Middle frontal gyrus (tissue), 1 donor: ENCODE data around the gene DHPS.
A peak's percentile ranks its signal among the peaks of the same experiment; 100 is the strongest.

Experiments used
- DNase-seq: peaks from one replicate; pipeline ENCODE4 v3.0.0-alpha.2; 2015; ENCODE audit warnings: low spot score; ENCODE audit errors: extremely low spot score

The DHPS gene

DNA sequence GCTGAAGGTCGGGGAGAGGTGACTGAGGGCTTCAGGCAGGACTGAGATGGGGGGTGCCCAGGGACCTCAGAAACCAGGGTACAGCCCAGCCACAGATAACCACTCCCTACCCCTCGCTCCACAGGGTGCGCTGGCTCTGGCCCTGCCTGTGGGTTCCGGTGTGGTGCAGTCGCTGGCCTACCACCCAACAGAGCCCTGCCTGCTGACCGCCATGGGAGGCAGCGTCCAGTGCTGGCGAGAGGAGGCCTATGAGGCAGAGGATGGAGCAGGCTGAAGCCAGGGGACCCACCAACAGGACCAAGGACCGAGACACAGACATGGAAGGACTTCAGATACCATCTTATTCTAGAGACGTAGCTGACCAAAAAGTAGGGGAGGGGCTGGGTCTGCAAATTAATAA lies 6.3 kb downstream of the DHPS start:
- no peak for DNase-seq

GRCh38 chr19:12672744-12673143 lies 8.9 kb downstream of the DHPS start:
- DNase-seq = no peak

GRCh38 chr19:12670159-12670928 lies 11.3 kb downstream of the DHPS start:
- DNase-seq = no peak

DNA sequence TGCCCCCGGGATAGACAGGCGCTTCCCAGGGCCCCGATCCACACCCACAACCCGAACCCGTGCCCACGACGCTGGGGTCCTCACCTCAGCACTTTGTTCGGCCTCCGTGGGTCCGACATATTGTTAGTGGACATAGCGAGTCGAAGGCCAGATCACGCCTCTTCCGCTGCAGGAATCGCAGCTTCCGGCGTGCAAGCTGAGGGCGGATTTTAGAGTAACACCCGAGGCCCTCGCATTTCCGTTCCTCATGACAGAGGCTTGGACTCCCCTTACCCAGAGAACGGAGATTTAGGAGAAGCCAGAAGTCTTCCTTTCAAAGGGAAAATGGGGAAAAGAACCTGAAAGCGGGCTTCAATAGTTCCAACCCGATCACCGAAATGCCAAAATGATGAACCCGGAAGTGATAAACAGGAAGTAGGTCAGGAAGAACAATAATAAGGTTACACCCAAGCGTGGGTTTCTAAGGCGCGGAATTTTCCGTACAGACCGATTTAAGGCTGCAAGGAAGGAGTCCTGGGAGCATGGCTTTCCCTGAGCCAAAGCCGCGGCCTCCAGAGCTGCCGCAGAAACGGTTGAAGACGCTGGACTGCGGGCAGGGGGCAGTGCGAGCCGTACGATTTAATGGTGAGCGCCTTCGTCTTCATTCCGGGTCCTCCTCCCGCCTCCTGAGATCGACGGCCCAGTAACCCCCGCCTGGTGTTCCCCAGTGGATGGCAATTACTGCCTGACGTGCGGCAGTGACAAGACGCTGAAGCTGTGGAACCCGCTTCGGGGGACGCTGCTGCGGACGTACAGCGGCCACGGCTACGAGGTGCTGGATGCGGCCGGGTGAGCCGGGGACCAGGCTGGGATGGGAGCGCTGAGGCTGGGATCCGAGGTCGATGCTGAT lies 12.2 kb downstream of the DHPS start:
- peak; percentile 76 for DNase-seq

GRCh38 chr19:12668932-12669269 lies 12.8 kb downstream of the DHPS start:
- DNase-seq = no peak

GRCh38 chr19:12668346-12668745 lies 13.3 kb downstream of the DHPS start:
- no peak for DNase-seq

DNA sequence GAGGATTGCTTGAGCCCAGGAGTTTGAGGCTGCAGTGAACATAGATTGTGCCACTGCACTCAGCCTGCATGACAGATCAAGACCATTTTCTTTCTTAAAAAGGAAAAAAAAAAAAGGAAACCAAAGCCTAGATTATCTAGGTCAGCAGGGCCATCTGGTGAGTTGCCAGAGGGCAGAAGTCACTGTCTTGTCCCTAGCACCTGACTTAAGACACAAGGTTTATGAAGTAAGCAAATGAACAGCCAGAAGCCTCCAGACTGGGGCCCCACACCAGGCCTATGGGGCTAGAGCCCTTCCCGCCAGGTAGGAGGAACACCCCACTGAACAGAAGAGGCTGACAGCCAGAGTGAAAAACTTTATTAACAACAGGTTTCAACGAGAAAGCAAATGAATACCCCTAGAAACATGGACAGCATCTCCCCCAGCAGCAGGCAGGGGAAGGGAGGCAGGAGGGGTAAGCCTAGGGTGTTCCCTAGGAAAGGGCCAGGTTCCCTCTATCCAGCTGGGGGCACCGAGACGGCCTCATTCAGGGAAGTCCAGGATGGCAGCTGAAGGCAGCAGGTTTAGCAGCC lies 13.9 kb downstream of the DHPS start:
- no peak for DNase-seq

GRCh38 chr19:12666265-12667048 lies 15.2 kb downstream of the DHPS start, which contains the start of the genes MAN2B1 and WDR83:
Gene MAN2B1, minus strand, starts transcription at chr19:12666742. Its CDS starts 41 bp downstream, at chr19:12666701.
Gene WDR83, plus strand, starts transcription at chr19:12666807. Its CDS starts 2,984 bp downstream, at chr19:12669791.
- DNase-seq = no peak

- DNase-seq = no peak
These were observed 15.9 kb downstream of the DHPS start for GRCh38 chr19:12665671-12666264.

GRCh38 chr19:12665281-12665573 lies 16.5 kb downstream of the DHPS start:
- DNase-seq = no peak

DNA sequence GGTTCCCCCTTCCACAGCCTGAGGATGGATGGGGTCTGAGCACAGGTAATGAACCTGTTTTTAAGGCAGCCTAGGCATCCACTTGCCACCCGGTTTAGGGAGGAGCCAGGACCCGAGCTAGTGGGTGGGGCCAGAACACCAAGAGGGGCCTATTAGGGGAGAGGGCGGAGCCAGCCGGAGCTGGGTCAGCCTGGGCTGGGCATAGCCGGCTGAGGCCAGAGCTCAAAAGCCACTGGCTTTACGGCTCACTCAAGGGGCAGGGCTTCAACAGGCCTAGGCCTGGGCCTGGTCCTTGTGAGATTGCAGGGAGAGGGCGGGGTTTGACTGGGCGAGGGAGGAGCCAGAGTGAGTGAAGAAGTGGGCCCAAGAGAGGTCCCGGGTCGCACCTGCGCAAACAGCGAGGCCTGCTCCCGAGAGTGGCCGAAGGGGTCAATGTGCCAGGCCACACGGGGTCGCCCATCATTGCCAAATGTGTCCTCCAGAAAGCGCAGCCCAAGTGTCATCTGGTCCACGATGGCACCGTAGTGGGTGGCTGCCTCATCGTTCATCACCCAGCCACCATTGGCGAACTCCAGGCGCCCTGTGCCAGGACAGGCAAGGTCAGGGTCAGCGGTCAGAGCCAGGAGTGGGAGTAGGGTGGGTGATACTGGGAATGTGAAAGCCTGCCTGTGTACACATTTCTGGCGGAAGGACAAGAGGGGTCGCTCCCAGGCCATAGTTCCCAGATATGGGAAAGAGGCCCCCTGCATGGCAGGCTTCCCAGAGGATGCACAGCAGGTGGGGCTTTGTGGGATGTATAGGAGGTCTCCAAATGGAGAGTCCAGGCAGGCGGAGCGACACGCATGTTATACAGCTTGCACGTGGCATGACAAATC lies 17.0 kb downstream of the DHPS start:
- DNase-seq = no peak

- DNase-seq = no peak
These were observed 20.7 kb downstream of the DHPS start for GRCh38 chr19:12660980-12661379.

DNA sequence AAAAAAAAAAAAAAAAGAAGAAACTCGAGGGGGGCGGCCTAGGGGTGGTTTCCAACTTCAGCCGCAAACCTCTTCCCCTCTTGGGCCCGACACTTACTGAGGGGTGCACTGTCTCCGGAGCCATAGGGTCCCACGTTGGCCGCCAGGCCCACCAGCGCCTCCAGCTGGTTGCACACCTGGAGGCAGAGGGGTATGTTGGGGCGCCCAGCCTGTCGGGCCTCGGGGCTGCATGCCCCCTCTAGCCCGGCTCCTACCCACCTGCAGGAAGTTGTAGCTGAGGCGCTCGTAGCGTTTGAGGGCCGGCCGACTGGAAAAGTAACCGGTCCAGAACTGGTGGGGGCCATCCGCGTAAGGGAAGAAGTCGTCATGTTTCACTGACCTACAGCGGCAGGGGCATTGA lies 23.7 kb downstream of the DHPS start:
- DNase-seq = no peak

GRCh38 chr19:12656899-12657571 lies 24.6 kb downstream of the DHPS start:
- no peak for DNase-seq

- DNase-seq = no peak
These were observed 26.1 kb downstream of the DHPS start for GRCh38 chr19:12655546-12655945.

DNA sequence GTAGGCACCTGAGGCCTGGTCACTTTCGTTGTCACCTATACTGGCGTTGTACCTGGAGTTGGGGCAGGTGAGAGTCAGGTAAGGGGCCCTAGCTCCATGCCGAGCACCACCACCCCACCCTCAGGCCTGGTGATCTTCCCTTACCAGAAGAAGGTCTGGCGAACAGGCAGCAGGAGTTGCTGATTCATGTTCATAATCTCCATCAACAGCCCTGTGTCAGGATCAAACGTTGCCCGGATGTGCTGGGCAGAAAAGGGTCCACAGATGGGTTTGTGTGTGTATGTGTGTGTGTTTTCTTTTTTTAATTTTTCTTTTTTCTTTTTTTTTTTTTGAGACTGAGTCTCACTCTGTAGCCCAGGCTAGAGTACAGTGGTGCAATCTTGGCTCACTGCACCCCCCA lies 29.5 kb downstream of the DHPS start:
- DNase-seq = no peak

DNA sequence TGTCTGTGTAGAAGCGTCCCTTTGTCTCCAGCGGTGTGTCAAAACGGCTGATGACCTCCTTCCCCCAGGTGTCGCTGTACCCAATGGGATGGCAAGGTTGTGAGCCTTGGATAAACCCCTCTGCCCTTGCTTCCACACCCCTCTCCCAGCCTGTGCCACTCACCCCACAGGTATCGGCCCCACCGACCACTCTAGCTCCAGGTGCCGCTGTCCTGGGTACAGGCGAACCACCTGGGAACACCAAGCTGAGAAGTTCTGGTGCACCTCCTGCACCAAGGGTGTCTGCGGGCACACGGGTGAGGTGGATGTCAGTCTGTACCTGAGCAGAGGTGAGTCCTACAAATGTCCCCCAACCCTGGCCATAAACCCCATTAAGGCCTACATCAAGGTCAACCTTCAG lies 31.7 kb downstream of the DHPS start:
- no peak for DNase-seq

GRCh38 chr19:12648088-12648487 lies 33.6 kb downstream of the DHPS start:
- DNase-seq = no peak

DNA sequence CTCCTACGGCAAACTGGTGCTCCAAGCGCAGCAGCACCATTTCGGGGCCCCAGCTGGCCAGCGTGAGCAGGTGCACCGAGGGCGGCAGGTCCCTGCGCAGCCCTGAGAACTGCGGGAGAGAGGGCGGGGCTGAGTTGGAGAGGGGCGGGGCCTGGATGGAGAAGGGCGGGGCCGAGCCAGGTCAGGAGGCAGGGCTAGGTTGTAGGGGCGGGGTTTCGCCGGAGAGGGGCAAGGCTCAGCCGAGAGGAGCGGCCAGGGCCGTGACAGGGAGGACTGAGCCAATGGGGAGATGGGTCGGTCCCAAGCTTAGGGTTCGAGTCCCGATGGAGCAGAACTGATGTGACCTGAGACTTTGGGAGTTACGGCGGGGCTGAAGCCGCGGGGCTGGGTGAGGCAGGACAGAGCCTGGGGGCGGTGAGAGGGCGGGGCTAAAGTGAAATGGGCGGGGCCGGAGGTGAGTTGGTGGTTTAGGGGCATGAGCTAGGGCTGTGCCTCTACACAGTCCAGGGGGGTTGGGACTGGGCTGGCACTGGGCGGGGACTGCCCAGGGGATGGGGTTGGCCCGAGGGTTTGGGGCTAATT lies 34.1 kb downstream of the DHPS start:
- no peak for DNase-seq
